ENCODE measurements around the gene TOB1.

The TOB1 gene

DNA sequence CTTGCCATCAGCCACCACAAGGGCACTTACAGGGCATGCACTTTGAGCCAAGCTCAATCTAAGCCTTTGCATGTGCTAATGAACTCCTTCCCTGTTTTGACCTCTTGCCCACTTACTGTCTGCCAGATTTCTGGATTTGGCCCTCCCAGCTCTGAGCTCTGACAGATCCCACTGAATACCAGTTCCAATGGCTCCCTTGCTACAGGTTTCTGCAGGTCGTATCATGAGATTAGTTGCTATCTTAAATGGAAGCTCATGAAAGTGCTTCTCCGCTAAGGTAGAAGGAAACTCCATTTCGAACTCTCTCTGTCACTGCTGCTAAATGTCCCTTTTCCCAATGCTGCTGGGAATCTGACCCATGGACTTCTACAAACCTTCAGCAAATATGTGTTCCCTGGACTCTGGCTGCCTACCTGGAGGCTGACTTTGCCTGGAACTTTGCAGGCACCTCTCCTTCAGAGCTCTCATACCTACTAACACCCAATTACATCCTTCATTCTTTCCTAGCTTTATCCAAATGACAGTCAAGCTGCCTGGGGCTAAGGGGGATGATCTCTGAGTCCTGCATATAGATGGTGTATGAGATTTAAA, 23.5 kb upstream of the TOB1 start:
- H3K27ac ChIP-seq (ENCODE audit: extremely low read depth, low read depth, low read length), result no peak overlapping the region
- H3K36me3 ChIP-seq (ENCODE audit: control insufficient read depth in 2 of 2, insufficient read depth in 1 of 2, low read length in 2 of 2), result no peaks in the 10 kb centered on the region
- no peak overlapping the region for H3K4me3 ChIP-seq (ENCODE audit: low read depth, low read length)
- ChIA-PET POLR2A (interaction anchor here (6.0 kb wide), 1 partner anchor 24 kb away, joined by 28 read pairs; the partner anchor contains the start of gene TOB1), CTCF (interaction anchor here (0.5 to 1.0 kb wide), 2 partner anchors 37 to 67 kb away, joined by 3 read pairs; no protein-coding TSS in a partner anchor)
- no peak for TF ChIP-seq ZNF169 (tag by site-specific recombination; IDR thresholded peaks at IDR 0.05)
- no peak for TF ChIP-seq WT1 (tag by site-specific recombination; IDR thresholded peaks at IDR 0.05)
- H3K4me1 ChIP-seq (ENCODE audit: control insufficient read depth, insufficient read depth, low read length), result no peaks in the 10 kb centered on the region
- H3K9me3 ChIP-seq (ENCODE audit: control insufficient read depth, insufficient read depth, low read depth, low read length), result no peaks in the 10 kb centered on the region

DNA sequence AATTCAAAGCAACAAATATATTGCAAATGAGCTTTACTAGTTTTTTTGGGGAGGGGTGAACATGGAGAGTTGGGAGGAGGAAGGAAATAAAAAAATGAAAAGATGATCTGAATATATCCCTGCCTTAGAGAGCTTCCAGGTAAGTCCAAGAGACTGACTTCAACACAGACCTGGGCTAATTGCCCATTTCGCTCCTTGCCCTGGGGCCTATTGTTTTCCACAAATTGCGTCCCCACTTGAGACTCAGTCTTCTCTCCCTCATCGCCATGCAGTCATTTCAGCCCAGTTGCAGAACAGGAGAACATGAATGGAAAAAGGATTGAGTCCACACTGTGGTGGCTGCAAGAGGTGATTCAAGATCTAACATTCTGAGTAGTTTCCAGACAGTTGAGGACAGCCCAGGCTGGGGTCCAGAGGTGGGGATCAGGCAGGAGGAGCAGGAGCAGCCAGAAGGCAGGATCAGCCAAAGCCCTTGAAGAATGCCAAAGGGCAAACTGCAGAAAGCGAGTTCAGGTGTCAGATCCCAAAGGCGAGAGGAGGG, 21.6 kb upstream of the TOB1 start:
- TF ChIP-seq, protein P1, sequence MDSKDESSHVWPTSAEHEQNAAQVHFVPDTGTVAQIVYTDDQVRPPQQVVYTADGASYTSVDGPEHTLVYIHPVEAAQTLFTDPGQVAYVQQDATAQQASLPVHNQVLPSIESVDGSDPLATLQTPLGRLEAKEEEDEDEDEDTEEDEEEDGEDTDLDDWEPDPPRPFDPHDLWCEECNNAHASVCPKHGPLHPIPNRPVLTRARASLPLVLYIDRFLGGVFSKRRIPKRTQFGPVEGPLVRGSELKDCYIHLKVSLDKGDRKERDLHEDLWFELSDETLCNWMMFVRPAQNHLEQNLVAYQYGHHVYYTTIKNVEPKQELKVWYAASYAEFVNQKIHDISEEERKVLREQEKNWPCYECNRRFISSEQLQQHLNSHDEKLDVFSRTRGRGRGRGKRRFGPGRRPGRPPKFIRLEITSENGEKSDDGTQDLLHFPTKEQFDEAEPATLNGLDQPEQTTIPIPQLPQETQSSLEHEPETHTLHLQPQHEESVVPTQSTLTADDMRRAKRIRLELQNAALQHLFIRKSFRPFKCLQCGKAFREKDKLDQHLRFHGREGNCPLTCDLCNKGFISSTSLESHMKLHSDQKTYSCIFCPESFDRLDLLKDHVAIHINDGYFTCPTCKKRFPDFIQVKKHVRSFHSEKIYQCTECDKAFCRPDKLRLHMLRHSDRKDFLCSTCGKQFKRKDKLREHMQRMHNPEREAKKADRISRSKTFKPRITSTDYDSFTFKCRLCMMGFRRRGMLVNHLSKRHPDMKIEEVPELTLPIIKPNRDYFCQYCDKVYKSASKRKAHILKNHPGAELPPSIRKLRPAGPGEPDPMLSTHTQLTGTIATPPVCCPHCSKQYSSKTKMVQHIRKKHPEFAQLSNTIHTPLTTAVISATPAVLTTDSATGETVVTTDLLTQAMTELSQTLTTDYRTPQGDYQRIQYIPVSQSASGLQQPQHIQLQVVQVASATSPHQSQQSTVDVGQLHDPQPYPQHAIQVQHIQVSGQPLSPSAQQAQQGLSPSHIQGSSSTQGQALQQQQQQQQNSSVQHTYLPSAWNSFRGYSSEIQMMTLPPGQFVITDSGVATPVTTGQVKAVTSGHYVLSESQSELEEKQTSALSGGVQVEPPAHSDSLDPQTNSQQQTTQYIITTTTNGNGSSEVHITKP (tag by site-specific recombination; IDR thresholded peaks at IDR 0.05), result peak; percentile 40; the same call in 1 of the 2 replicates
- TF ChIP-seq, protein P2, sequence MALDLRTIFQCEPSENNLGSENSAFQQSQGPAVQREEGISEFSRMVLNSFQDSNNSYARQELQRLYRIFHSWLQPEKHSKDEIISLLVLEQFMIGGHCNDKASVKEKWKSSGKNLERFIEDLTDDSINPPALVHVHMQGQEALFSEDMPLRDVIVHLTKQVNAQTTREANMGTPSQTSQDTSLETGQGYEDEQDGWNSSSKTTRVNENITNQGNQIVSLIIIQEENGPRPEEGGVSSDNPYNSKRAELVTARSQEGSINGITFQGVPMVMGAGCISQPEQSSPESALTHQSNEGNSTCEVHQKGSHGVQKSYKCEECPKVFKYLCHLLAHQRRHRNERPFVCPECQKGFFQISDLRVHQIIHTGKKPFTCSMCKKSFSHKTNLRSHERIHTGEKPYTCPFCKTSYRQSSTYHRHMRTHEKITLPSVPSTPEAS (tag by site-specific recombination; IDR thresholded peaks at IDR 0.05), result no peak
- ChIA-PET CTCF (no interaction called here), POLR2A (interaction anchor here (0.6 to 1.1 kb wide), 2 partner anchors 22 to 30 kb away, joined by 5 to 11 read pairs; partner anchors contain the start of gene TOB1)
- Histone ChIP-seq H3K27ac (ENCODE audit: extremely low read depth, low read depth, low read length) (no peak overlapping the region), H3K36me3 (ENCODE audit: control insufficient read depth in 2 of 2, insufficient read depth in 1 of 2, low read length in 2 of 2) (no peaks in the 10 kb centered on the region), H3K4me1 (ENCODE audit: control insufficient read depth, insufficient read depth, low read length) (no peaks in the 10 kb centered on the region), H3K4me3 (ENCODE audit: low read depth, low read length) (no peak overlapping the region), H3K9me3 (ENCODE audit: control insufficient read depth, insufficient read depth, low read depth, low read length) (no peaks in the 10 kb centered on the region)

DNA sequence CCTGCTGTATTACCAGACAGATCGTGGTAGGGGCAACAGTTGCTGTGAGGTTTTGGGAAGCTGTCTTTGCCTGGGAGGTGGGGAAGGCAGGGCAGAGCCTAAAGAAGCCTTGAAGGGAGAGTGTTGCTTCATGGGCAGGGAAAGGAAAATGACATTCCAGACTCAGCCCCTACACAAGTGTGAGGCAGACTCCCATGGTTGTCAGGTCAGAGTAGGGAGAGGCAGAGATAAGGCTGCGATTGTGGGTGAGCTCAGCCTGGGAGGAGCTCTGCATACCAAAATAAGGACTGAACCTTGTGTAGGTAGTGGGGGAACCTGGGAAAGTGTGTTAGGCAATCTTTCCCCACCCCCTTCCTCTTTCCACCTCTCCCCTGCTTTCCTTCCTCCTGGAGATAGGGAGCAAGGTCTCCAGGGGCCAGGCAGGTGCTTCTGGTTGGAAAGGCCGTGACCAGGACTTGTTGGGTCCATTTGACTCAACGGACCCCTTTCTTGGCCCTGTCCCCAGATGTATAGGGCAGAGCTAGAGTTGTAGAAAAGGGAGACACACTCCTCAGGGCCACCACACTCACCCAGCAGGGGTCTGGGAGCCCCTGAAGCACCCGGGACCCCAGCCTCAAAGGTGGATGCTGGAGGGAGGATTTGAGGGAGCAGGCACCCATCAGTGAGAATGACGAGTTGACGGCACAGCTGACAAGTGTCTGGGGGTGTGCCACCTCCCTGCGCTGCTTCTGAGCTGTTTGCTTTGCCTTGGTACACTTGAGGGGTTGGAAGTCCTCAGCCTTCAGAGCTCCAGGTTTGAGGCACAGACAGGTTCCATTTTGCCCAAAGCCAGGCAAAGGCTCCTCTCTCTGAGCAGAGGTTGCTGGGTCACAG, 18.5 kb upstream of the TOB1 start:
- no peaks in the 10 kb centered on the region for H3K9me3 ChIP-seq (ENCODE audit: control insufficient read depth, insufficient read depth, low read depth, low read length)
- H3K4me1 ChIP-seq (ENCODE audit: control insufficient read depth, insufficient read depth, low read length), result no peaks in the 10 kb centered on the region
- H3K36me3 ChIP-seq (ENCODE audit: control insufficient read depth in 2 of 2, insufficient read depth in 1 of 2, low read length in 2 of 2), result no peaks in the 10 kb centered on the region
- H3K27ac ChIP-seq (ENCODE audit: extremely low read depth, low read depth, low read length), result no peak overlapping the region
- CTCF ChIA-PET, result interaction anchor here (0.7 kb wide), 1 partner anchor 21 kb away, joined by 4 read pairs; no protein-coding TSS in a partner anchor
- H3K4me3 ChIP-seq (ENCODE audit: low read depth, low read length), result no peak overlapping the region
- POLR2A ChIA-PET, result interaction anchor here (1.3 to 1.4 kb wide), 2 partner anchors 19 to 46 kb away, joined by 3 to 27 read pairs; partner anchors contain the start of gene TOB1
- TF ChIP-seq ZNF600 (tag by site-specific recombination; IDR thresholded peaks at IDR 0.05) (peak; percentile 43; the same call in 1 of the 2 replicates), ZFHX2 (tag by site-specific recombination; conservative IDR thresholded peaks at IDR 0.05) (peak; percentile 44), ZBTB20 (tag by site-specific recombination; IDR thresholded peaks at IDR 0.05) (peak; percentile 59), EGR2 (tag by site-specific recombination; IDR thresholded peaks at IDR 0.05; ENCODE audit: low read depth) (peak; percentile 40; the same call in 1 of the 2 replicates), PRDM1 (tag by site-specific recombination; IDR thresholded peaks at IDR 0.05) (peak; percentile 71), HOXC10 (CRISPR knock-in tag; IDR thresholded peaks at IDR 0.05) (no peak)
- TF ChIP-seq, protein P3, sequence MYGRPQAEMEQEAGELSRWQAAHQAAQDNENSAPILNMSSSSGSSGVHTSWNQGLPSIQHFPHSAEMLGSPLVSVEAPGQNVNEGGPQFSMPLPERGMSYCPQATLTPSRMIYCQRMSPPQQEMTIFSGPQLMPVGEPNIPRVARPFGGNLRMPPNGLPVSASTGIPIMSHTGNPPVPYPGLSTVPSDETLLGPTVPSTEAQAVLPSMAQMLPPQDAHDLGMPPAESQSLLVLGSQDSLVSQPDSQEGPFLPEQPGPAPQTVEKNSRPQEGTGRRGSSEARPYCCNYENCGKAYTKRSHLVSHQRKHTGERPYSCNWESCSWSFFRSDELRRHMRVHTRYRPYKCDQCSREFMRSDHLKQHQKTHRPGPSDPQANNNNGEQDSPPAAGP (tag by site-specific recombination; IDR thresholded peaks at IDR 0.05), result peak; percentile 75; the same call in 1 of the 2 replicates
- TF ChIP-seq, protein P4, sequence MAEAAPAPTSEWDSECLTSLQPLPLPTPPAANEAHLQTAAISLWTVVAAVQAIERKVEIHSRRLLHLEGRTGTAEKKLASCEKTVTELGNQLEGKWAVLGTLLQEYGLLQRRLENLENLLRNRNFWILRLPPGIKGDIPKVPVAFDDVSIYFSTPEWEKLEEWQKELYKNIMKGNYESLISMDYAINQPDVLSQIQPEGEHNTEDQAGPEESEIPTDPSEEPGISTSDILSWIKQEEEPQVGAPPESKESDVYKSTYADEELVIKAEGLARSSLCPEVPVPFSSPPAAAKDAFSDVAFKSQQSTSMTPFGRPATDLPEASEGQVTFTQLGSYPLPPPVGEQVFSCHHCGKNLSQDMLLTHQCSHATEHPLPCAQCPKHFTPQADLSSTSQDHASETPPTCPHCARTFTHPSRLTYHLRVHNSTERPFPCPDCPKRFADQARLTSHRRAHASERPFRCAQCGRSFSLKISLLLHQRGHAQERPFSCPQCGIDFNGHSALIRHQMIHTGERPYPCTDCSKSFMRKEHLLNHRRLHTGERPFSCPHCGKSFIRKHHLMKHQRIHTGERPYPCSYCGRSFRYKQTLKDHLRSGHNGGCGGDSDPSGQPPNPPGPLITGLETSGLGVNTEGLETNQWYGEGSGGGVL (tag by site-specific recombination; IDR thresholded peaks at IDR 0.05), result peak; percentile 45
- TF ChIP-seq, protein P5, sequence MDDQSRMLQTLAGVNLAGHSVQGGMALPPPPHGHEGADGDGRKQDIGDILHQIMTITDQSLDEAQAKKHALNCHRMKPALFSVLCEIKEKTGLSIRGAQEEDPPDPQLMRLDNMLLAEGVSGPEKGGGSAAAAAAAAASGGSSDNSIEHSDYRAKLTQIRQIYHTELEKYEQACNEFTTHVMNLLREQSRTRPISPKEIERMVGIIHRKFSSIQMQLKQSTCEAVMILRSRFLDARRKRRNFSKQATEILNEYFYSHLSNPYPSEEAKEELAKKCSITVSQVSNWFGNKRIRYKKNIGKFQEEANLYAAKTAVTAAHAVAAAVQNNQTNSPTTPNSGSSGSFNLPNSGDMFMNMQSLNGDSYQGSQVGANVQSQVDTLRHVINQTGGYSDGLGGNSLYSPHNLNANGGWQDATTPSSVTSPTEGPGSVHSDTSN (CRISPR knock-in tag; IDR thresholded peaks at IDR 0.05), result no peak
- TF ChIP-seq, protein P6, sequence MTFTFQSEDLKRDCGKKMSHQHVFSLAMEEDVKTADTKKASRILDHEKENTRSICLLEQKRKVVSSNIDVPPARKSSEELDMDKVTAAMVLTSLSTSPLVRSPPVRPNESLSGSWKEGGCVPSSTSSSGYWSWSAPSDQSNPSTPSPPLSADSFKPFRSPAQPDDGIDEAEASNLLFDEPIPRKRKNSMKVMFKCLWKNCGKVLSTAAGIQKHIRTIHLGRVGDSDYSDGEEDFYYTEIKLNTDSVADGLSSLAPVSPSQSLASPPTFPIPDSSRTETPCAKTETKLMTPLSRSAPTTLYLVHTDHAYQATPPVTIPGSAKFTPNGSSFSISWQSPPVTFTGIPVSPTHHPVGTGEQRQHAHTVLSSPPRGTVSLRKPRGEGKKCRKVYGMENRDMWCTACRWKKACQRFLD (tag by site-specific recombination; IDR thresholded peaks at IDR 0.05), result no peak

Measured in HEK293 (cell line).